ENCODE results near the gene ARV1.

- no peak for TF ChIP-seq CTCF (IDR thresholded peaks at IDR 0.05)
- TF ChIP-seq TCF7L2 (IDR thresholded peaks at IDR 0.05; ENCODE audit: low read depth, low read length): no peak
- TF ChIP-seq REST (IDR thresholded peaks at IDR 0.05; ENCODE audit: insufficient read depth in 1 of 2, low read depth in 2 of 2, low read length in 1 of 2): no peak
- TF ChIP-seq POLR2AphosphoS5 (IDR thresholded peaks at IDR 0.05; ENCODE audit: low read depth, low read length): no peak
Measured at GRCh38 chr1:231013391-231014015, 34.6 kb downstream of the ARV1 start.

All from Panc1 (cell line).